GM21786 (cell line): ENCODE results near the gene STAT3.
"Not testable (repeated sequence)": the region's sequence is repeated elsewhere in the genome, so short reads cannot be mapped to it uniquely, and the experiment has no call there.

ENCODE experiments used
- ATAC-seq: cut with Tn5 transposase; IDR thresholded peaks from one replicate; pipeline ENCODE4 v1.9.1; 2021; ENCODE audit not compliant: unreplicated experiment

STAT3 gene

GRCh38 chr17:42317967-42318366 lies 70.3 kb downstream of the STAT3 start:
- ATAC-seq: not testable (repeated sequence)

DNA sequence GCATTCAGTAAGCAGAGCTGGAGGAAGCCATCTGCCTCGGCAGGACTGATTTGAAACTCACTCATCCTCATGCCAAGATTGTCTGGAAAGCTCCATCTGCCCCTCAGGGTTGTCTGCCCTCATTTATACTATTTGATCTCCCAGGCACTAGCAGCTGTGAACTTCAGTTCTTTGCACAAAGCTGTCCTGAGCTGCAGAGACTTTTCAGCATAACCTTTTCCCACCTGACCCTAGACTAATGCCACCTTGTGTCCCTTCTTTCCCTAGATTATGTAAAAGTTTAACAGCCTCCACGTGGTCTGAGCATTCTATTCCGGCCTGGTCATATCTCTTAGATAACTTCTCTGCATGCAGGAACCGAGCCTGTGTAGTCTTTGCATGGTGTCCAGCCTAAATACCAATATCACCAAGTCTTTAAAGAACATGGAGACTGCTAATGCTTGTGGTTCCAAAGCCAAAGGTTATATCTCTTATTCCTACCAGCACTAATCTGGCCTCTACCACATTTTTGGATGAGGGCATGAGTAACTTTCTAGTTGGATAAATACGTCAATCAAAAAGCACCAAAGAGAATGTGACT lies 70.9 kb downstream of the STAT3 start:
- no peak for ATAC-seq

DNA sequence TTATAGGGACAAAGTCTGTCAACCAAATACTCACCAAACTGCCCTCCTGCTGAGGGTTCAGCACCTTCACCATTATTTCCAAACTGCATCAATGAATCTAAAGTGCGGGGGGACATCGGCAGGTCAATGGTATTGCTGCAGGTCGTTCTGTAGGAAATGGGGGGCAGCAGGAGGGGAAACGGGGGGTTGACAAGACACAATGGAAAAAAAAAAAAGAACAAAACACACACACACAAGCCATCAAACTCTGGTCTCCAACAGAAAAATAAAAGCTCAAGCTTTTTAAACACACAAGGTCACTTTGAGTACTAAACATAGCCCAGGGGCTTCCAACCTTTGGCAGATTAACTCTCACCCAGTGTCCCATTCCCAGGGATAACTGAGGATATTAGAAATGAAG lies 71.5 kb downstream of the STAT3 start:
- ATAC-seq: no peak

- no peak for ATAC-seq
Measured at GRCh38 chr17:42315402-42316156, 72.7 kb downstream of the STAT3 start.

GRCh38 chr17:42313773-42314566 lies 74.3 kb downstream of the STAT3 start:
- no peak for ATAC-seq

DNA sequence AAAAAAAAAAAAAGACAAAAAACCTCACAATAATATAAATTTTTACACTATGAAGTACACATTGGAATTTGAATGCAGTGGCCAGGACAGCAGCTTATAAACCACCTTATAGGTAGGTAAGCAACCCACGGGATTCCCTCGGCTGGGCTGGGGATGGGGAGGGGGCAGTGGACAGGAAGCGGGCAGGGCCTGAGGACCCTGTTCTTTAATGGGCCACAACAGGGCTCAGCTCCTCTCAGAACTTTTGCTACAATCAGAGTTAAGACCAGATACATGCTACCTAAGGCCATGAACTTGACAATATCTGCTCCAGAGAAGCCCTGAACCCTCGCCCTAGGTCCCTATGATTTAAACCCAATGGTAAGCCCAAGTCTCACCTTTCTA lies 74.9 kb downstream of the STAT3 start:
- ATAC-seq: no peak

DNA sequence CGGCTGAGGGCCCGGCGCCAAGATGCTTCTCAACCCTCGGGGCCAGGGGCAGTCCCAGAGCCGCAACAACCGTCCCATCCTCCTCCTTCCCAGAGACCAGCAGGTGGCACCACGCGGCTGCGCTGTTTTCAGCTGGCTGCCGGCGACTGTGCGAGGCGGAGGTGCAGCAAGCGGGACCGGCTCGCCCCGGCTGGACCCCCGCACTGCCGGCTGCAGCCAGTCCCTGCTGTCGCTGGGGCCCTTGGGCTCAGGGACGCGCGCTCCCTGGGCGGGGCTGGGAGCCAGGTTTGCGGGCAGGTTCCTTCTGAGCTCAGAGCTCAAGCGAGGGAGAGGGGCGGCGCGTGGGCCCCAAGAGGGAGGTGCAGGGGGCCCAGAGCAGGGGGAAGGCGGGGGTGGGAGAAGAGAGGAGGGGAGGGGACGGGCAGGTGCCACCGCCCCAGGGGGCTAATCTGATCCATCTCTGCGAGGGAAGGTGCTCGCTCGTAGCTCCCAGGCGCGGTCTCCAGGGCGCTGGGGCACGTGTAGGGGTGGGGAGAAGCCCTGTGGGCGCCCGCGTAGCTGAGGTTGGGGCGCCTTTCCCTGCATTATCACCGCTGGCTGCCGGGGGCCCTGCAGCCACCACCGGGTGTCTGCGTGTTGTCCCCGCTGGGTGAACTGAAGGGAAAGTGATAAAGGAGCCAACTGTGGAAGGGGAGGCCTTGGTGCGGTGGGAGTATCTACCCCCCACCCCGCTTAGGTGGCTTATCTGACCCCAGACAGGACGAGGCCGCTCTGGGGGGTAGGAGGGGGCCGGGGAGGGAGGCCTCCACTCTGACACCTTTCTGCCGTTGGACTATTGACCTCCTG lies 75.7 kb downstream of the STAT3 start:
- no peak for ATAC-seq

- ATAC-seq: no peak
Measured at GRCh38 chr17:42312035-42312284, 76.3 kb downstream of the STAT3 start.

GRCh38 chr17:42311240-42312034 lies 76.8 kb downstream of the STAT3 start:
- no peak for ATAC-seq

GRCh38 chr17:42310787-42311215 lies 77.4 kb downstream of the STAT3 start:
- ATAC-seq: no peak

DNA sequence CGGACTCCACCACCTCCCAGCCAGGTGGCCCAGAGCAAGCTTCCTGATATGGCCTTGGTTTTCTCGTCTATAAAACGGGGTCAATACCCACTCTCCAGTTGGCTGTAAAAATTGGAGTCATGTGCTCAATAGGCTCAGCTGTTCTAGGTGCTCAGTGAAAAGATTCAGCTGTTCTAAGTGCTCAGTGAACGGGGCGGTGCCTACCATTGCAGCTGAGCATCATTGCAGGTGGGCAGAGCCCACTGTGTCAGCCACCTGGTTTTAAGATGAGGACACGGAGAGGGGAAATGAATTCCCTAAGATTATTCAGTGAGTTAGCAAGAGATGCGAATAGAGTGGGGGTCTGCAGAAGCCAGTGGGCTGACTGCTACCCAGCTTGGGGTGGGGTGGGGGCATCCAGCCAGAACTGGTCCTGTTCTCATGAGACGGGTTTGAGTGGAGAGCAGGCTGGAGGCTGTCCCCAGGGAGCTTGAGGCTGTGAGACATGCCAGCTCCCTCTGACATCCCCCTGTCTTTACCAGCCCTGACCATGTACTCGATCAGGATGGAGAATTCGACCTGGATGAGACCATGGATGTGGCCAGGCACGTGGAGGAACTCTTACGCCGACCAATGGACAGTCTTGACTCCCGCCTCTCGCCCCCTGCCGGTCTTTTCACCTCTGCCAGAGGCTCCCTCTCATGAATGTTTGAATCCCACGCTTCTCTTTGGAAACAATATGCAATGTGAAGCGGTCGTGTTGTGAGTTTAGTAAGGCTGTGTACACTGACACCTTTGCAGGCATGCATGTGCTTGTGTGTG lies 78.1 kb downstream of the STAT3 start:
- ATAC-seq: no peak

GRCh38 chr17:42309142-42309541 lies 79.1 kb downstream of the STAT3 start:
- no peak for ATAC-seq

DNA sequence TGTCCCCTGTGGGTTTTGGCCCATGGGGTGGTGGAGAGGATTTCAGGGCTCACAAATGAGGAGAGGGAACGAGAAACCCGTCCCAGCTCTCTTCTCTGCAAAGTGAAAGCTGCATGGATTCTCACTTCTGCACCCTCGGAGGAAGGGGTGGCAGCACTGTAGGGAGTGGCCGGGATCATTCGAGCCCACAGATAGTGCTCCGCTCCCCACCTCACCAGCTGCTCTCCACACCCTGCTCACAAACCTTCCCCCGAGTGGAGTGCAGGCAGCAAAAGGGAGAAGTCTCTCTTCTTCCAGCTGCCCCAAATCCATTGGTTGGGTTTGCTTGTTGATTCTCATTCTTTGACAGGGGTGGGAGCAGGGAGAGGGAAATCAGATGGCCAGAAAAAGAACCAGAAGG lies 79.8 kb downstream of the STAT3 start:
- no peak for ATAC-seq

GRCh38 chr17:42307362-42307927 lies 80.8 kb downstream of the STAT3 start:
- ATAC-seq: no peak

GRCh38 chr17:42306385-42306667 lies 81.9 kb downstream of the STAT3 start:
- ATAC-seq: no peak

GRCh38 chr17:42305543-42306384 lies 82.5 kb downstream of the STAT3 start:
- no peak for ATAC-seq

GRCh38 chr17:42305031-42305330 lies 83.3 kb downstream of the STAT3 start:
- ATAC-seq: not testable (repeated sequence)

DNA sequence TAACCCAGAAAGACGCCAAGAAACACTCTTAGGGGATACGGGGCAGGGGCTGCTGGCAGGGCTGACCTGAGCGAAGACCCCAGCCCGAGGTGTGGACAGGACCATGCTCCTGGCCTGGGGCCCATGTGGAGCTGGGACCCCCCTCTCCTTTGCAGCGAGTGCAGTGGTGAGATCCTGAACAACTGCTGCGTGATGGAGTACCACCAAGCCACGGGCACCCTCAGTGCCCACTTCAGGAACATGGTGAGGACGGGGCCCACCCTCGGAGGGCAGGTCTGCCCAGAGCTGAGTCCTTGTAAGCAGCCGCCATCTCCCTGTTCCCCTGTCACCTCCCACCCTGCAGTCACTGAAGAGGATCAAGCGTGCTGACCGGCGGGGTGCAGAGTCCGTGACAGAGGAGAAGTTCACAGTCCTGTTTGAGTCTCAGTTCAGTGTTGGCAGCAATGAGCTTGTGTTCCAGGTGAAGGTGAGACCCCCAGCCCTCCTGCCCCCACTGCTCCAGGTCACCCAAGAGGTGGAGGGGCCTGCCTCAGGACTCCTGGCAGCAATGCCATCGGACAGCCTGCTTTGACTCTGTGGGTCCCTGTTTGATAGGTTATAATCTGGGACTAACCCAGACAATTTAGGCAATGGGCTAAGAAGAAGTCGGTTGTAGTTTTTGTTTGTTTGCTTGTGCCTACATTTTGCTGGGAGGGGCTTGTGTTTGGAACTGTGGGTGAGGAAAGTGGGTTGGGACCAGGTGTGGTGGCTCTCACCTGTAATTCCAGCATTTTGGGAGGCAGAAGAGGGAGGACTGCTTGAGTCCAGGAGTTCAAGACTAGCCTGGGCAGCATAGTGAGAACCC lies 83.8 kb downstream of the STAT3 start:
- ATAC-seq: no peak
